ENCODE results near the gene IFT80.

Gene IFT80

GRCh38 chr3:160403028-160403545 is 4.1 kb upstream of the IFT80 start:
- POLR2A ChIA-PET = no interaction called here
- TF ChIP-seq CTCF (IDR thresholded peaks at IDR 0.05; ENCODE audit: insufficient read depth, low read length, missing control alignments) = no peak
- CTCF ChIA-PET = interaction anchor here (0.7 to 3.0 kb wide), 5 partner anchors 9 to 415 kb away, joined by 3 to 8 read pairs (median 4); no protein-coding TSS in a partner anchor
- peak overlapping the region; percentile 89 for H3K4me3 ChIP-seq (ENCODE audit: low read depth, low read length)
- no peak for DNase-seq (ENCODE audit: low read depth, low spot score)

GRCh38 chr3:160402221-160403027 is 3.4 kb upstream of the IFT80 start:
- DNase-seq (ENCODE audit: low read depth, low spot score) = no peak
- ChIA-PET POLR2A (no interaction called here), CTCF (interaction anchor here (0.8 to 3.0 kb wide), 4 partner anchors 11 to 414 kb away, joined by 3 to 8 read pairs (median 5); no protein-coding TSS in a partner anchor)
- no peak for TF ChIP-seq CTCF (IDR thresholded peaks at IDR 0.05; ENCODE audit: insufficient read depth, low read length, missing control alignments)
- H3K4me3 ChIP-seq (ENCODE audit: low read depth, low read length) = peak overlapping the region; percentile 89

- DNase-seq (ENCODE audit: low read depth, low spot score) = no peak
- CTCF ChIA-PET = interaction anchor here (1.0 kb wide), 4 partner anchors 12 to 369 kb away, joined by 3 to 6 read pairs (median 4); no protein-coding TSS in a partner anchor
- no peak for TF ChIP-seq CTCF (IDR thresholded peaks at IDR 0.05; ENCODE audit: insufficient read depth, low read length, missing control alignments)
- POLR2A ChIA-PET = no interaction called here
- peak overlapping the region; percentile 89 for H3K4me3 ChIP-seq (ENCODE audit: low read depth, low read length)
These were observed 2.5 kb upstream of the IFT80 start for GRCh38 chr3:160401291-160402095.

GRCh38 chr3:160400702-160401150 is 1.7 kb upstream of the IFT80 start:
- TF ChIP-seq CTCF (IDR thresholded peaks at IDR 0.05; ENCODE audit: insufficient read depth, low read length, missing control alignments) = no peak
- ChIA-PET CTCF (interaction anchor here (1.0 to 1.3 kb wide), 5 partner anchors 13 to 369 kb away, joined by 3 to 6 read pairs (median 3); no protein-coding TSS in a partner anchor), POLR2A (no interaction called here)
- DNase-seq (ENCODE audit: low read depth, low spot score) = no peak
- H3K4me3 ChIP-seq (ENCODE audit: low read depth, low read length) = peak overlapping the region; percentile 89

- CTCF ChIA-PET = interaction anchor here (1.0 to 1.3 kb wide), 3 partner anchors 15 to 237 kb away, joined by 3 to 4 read pairs (median 3); no protein-coding TSS in a partner anchor
- H3K4me3 ChIP-seq (ENCODE audit: low read depth, low read length) = peak overlapping the region; percentile 89
- no peak for DNase-seq (ENCODE audit: low read depth, low spot score)
- POLR2A ChIA-PET = interaction anchor here (1.3 kb wide), 1 partner anchor 45 kb away, joined by 3 read pairs; no protein-coding TSS in a partner anchor
- no peak for TF ChIP-seq CTCF (IDR thresholded peaks at IDR 0.05; ENCODE audit: insufficient read depth, low read length, missing control alignments)
These were observed 1.1 kb upstream of the IFT80 start for GRCh38 chr3:160400030-160400701.
